ENCODE data around the gene JPT2. TPM values are rescaled to one million over a fixed set of nuclear protein-coding genes. Genes with fewer than 3 reads are reported as not detected.

Gene JPT2
- total and polyA plus RNA-seq, 8 donors, result 13.4 to 118 (median 37.1) TPM

DNA sequence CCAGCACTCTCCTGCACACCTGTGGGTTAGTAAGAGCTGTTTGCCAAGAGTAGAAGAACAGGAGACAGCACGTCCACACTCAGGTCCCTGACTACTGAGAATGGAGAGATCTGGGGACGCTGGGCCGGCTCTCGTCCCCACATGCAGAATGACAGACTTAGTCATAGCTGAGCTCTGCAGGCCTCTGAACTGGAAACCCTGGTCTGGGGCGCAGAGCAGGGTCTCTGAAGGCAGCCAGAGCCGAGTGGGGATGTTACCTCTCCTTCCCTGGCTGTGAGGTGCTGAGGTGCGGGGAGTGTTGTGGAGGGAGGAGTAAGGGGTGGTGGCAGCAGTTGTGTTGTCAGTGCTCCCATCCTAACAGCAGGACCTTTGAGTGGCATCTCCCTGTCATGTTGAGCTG lies 7.2 kb upstream of the JPT2 start:
- no peak overlapping the region for H3K27ac ChIP-seq
- peaks cover 77 to 100% (median 100%) of the 10 kb centered on the region in 4 donors for H3K36me3 ChIP-seq
- H3K4me3 ChIP-seq, result no peak overlapping the region
- no peaks in the 10 kb centered on the region for H3K4me1 ChIP-seq
- H3K27me3 ChIP-seq, result no peaks in the 10 kb centered on the region
- H3K9me3 ChIP-seq, result no peaks in the 10 kb centered on the region
- intact Hi-C loops (cut with DNase I; ENCODE audit: low total_unique reads), result no loop called here
- no peak for DNase-seq
- TF ChIP-seq, protein P1, sequence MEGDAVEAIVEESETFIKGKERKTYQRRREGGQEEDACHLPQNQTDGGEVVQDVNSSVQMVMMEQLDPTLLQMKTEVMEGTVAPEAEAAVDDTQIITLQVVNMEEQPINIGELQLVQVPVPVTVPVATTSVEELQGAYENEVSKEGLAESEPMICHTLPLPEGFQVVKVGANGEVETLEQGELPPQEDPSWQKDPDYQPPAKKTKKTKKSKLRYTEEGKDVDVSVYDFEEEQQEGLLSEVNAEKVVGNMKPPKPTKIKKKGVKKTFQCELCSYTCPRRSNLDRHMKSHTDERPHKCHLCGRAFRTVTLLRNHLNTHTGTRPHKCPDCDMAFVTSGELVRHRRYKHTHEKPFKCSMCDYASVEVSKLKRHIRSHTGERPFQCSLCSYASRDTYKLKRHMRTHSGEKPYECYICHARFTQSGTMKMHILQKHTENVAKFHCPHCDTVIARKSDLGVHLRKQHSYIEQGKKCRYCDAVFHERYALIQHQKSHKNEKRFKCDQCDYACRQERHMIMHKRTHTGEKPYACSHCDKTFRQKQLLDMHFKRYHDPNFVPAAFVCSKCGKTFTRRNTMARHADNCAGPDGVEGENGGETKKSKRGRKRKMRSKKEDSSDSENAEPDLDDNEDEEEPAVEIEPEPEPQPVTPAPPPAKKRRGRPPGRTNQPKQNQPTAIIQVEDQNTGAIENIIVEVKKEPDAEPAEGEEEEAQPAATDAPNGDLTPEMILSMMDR (IDR thresholded peaks at IDR 0.05), result no peak
- TF ChIP-seq EP300 (IDR thresholded peaks at IDR 0.05) (no peak), POLR2AphosphoS5 (IDR thresholded peaks at IDR 0.05) (no peak), POLR2A (IDR thresholded peaks at IDR 0.05) (no peak)
- 95 to 100% (median 97%) methylated on average over 6 to 7 of the region's 7 CpGs for WGBS, 5 donors

DNA sequence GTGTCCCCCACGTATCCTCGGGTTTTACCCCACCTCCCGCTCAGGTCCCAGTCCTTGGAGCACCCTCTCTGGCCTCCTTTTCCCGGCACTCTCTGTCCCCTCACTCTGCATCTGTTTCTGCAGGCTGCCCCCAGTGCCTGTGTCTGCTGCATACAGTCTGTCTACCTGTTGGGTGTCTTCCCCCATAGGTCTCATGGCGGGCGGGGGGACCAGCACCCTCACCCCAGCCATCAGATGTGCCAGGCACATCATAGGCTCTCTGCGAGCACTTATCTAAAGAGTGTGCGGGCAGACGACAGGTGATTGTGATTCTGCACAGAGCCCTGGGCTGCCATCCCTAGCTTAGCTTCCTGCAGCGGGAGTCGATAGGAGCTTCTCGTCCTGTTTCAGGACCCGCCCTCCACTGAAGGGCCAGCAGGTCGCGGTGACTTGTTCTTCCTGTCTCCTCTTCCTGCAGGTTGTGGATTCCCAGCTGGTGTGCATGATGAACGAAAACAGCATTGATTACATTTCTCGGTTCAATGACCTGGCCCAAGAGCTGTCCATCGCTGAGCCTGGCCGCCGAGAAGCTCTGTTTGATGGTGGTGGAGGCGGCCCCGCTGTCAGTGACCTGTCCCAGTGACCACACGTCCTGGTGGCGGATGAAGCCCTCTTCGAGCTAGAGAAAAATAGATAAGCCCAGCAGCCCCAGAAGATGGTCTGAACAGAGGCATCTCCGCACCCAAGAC lies 4.5 kb upstream of the JPT2 start:
- intact Hi-C loops (cut with DNase I; ENCODE audit: low total_unique reads), result no loop called here
- Histone ChIP-seq H3K27me3 (no peaks in the 10 kb centered on the region), H3K36me3 (peaks cover 52 to 78% (median 75%) of the 10 kb centered on the region in 4 donors), H3K4me3 (no peak overlapping the region), H3K9me3 (no peaks in the 10 kb centered on the region), H3K27ac (no peak overlapping the region), H3K4me1 (peaks cover 0 to 10% (median 10%) of the 10 kb centered on the region in 4 donors)
- DNase-seq, result no peak
- 92 to 94% (median 93%) methylated on average over 16 to 26 of the region's 26 CpGs for WGBS, 5 donors
- TF ChIP-seq, protein P1 (IDR thresholded peaks at IDR 0.05), result no peak
- TF ChIP-seq POLR2A (IDR thresholded peaks at IDR 0.05) (no peak), POLR2AphosphoS5 (IDR thresholded peaks at IDR 0.05) (no peak), EP300 (IDR thresholded peaks at IDR 0.05) (no peak)

DNA sequence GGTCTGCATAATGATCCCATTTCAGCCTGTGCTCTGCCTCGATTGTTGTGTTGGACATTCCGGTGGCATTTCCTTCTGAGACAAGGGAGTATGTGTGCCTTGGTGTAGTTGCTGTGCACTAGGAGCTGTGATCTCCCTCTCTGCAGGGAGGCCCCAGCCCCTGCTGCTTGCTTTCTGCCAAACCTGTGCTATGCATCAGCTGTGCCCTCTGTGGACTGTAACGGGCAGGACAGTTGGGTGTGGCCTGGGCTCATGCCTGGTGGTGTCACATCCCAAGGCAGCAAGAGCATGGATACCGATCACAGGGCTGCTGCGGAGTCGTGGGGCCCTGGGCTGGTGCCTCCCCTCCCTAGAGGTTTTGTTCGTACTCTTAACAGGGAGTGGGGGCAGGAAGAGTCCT lies 3.8 kb upstream of the JPT2 start:
- 75 to 83% (median 79%) methylated on average over 7 of the region's 7 CpGs for WGBS, 5 donors
- Histone ChIP-seq H3K27me3 (no peaks in the 10 kb centered on the region), H3K9me3 (no peaks in the 10 kb centered on the region), H3K4me3 (no peak overlapping the region), H3K36me3 (peaks cover 44 to 71% (median 67%) of the 10 kb centered on the region in 4 donors), H3K4me1 (peaks cover 3 to 17% (median 17%) of the 10 kb centered on the region in 4 donors), H3K27ac (no peak overlapping the region)
- no peak for DNase-seq
- TF ChIP-seq POLR2AphosphoS5 (IDR thresholded peaks at IDR 0.05) (no peak), EP300 (IDR thresholded peaks at IDR 0.05) (no peak), POLR2A (IDR thresholded peaks at IDR 0.05) (no peak)
- TF ChIP-seq, protein P1 (IDR thresholded peaks at IDR 0.05), result no peak
- intact Hi-C loops (cut with DNase I; ENCODE audit: low total_unique reads), result no loop called here

DNA sequence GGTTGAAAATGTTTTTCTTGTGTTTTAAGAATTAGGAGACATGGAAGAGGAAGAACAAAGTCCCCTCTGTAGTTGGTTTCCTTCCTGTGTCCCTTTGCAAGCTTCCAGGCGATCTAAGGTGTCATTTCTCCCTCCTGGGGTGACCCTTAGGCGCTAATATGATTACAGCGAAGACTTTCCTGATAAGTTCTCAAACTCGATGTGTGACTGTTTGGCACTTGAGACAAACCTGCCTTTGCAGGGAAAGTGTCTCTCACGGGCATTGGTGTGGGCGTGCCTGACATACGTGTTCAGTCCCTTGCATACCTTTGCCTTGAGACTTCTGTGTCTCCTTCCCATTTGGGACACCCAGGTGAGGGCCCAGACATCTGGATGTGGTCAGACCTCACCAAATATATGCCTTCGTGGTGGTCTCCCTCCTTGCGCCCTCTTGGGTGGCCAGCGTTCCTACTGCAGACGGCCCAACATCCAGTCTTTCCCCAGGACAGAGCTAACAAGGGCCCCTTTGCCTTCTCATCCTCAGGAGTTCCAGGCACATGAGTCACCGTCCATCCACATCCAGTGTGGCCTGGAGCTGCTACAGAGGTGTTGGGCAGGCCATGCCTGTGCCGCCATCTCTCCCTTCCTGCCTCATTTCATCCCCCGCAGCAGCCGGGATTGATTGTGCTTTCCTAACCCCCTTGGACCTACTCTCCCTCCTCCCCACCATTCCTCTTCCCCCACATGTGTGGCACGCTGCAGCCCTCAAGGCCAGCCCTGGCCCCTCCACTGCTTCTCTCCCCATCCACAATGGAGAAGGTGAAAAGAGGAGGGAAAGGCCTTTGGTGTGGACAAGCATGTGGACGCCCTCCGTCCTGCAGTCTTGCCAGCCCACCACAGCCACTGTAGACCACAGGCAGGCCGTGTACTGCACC lies 3.1 kb upstream of the JPT2 start:
- TF ChIP-seq POLR2A (IDR thresholded peaks at IDR 0.05) (no peak), EP300 (IDR thresholded peaks at IDR 0.05) (no peak), POLR2AphosphoS5 (IDR thresholded peaks at IDR 0.05) (no peak)
- TF ChIP-seq, protein P1 (IDR thresholded peaks at IDR 0.05), result no peak
- Histone ChIP-seq H3K27me3 (no peaks in the 10 kb centered on the region), H3K4me3 (no peak overlapping the region), H3K27ac (no peak overlapping the region), H3K4me1 (peaks cover 3 to 24% (median 24%) of the 10 kb centered on the region in 4 donors), H3K9me3 (no peaks in the 10 kb centered on the region), H3K36me3 (peaks cover 37 to 64% (median 60%) of the 10 kb centered on the region in 4 donors)
- WGBS, 5 donors, result 85 to 94% (median 88%) methylated on average over 19 of the region's 19 CpGs
- intact Hi-C loops (cut with DNase I; ENCODE audit: low total_unique reads), result no loop called here
- DNase-seq, result no peak
